ENCODE data around the gene PTPRG. TPM values are rescaled to one million over a fixed set of nuclear protein-coding genes. Genes with fewer than 3 reads are reported as not detected.

Gene PTPRG
- total and polyA plus RNA-seq, 10 of the 15 experiments (the other 5 are each of a cell fraction or from before 2014, with no cell fraction given), result 0.29 to 20.7 (median 1.4) TPM

DNA sequence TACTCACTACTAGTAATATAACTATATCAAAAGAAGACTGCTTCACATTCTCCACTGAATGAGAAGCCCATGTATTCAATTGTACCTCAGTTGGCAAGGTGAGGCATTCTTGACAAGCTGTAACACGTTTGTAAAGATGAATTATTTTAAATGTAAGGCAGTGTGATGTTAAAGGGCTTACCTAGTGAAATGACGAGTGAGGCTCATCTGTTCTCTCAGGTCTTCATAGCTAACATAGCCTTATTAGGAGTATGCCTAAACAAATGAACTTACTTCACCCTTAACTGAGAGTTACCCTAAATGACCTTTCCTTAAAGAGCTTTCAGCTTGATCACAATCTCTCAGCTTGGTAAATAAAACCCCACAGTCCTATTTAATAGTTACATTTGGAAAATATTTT lies 684.7 kb downstream of the PTPRG start:
- ATAC-seq (no peak), DNase-seq (ENCODE audit: low read depth, low spot score) (no peak), FAIRE-seq (no peak)
- in situ Hi-C loops (cut with MboI) (no loop called here), intact Hi-C loops (cut with micrococcal nuclease; ENCODE audit: unreplicated experiment) (no loop called here)
- Histone ChIP-seq H3K4me2 (ENCODE audit: control insufficient read depth, insufficient read depth) (no peak overlapping the region), H3K36me3 (ENCODE audit: control insufficient read depth in 2 of 2, insufficient read depth in 2 of 2, low read length in 1 of 2) (no peaks in the 10 kb centered on the region), H3K9ac (ENCODE audit: control insufficient read depth, insufficient read depth, low read length) (no peak overlapping the region), H3K4me1 (ENCODE audit: control insufficient read depth, insufficient read depth, low read length) (no peaks in the 10 kb centered on the region), H3K79me2 (ENCODE audit: control insufficient read depth, insufficient read depth, low read length) (no peaks in the 10 kb centered on the region), H4K20me1 (ENCODE audit: control insufficient read depth, insufficient read depth) (no peaks in the 10 kb centered on the region), H3K4me3 (no peak overlapping the region), H3K9me3 (replicated peaks; ENCODE audit: control insufficient read depth, insufficient read depth, low read length) (no peaks in the 10 kb centered on the region), H3K27ac (ENCODE audit: control insufficient read depth, insufficient read depth) (no peak overlapping the region), H2AFZ (ENCODE audit: control insufficient read depth, low read depth, low read length) (no peak overlapping the region), H3K27me3 (replicated peaks in 1 of 2; ENCODE audit: control insufficient read depth in 2 of 2, insufficient read depth in 2 of 2, low read length in 1 of 2) (no peaks in the 10 kb centered on the region; a peak in 1 of 4 replicates)
- SMC1A ChIA-PET (ENCODE audit: uncharacterized antibody, unreplicated experiment), result interaction anchor here (1.1 to 3.4 kb wide), 5 partner anchors 8 to 17 kb away, joined by 3 to 27 read pairs (median 6); no protein-coding TSS in a partner anchor
- POLR2A ChIA-PET, result interaction anchor here (0.9 kb wide), 1 partner anchor 13 kb away, joined by 3 read pairs; no protein-coding TSS in a partner anchor
- RAD21 ChIA-PET (ENCODE audit: unreplicated experiment), result interaction anchor here (3.0 kb wide), 1 partner anchor 8 kb away, joined by 14 read pairs; no protein-coding TSS in a partner anchor
- no TSS peak for BruUV-seq (replicated peaks)
- 15% methylated on average over 2 of the region's 2 CpGs for WGBS (ENCODE audit: insufficient coverage, insufficient replicate concordance, low lambda C conversion rate, missing lambda C conversion rate)
- CTCF ChIA-PET, result interaction anchor here (2.2 to 3.8 kb wide), 3 partner anchors 8 to 13 kb away, joined by 7 to 29 read pairs (median 13); no protein-coding TSS in a partner anchor
- TF ChIP-seq, protein P1, sequence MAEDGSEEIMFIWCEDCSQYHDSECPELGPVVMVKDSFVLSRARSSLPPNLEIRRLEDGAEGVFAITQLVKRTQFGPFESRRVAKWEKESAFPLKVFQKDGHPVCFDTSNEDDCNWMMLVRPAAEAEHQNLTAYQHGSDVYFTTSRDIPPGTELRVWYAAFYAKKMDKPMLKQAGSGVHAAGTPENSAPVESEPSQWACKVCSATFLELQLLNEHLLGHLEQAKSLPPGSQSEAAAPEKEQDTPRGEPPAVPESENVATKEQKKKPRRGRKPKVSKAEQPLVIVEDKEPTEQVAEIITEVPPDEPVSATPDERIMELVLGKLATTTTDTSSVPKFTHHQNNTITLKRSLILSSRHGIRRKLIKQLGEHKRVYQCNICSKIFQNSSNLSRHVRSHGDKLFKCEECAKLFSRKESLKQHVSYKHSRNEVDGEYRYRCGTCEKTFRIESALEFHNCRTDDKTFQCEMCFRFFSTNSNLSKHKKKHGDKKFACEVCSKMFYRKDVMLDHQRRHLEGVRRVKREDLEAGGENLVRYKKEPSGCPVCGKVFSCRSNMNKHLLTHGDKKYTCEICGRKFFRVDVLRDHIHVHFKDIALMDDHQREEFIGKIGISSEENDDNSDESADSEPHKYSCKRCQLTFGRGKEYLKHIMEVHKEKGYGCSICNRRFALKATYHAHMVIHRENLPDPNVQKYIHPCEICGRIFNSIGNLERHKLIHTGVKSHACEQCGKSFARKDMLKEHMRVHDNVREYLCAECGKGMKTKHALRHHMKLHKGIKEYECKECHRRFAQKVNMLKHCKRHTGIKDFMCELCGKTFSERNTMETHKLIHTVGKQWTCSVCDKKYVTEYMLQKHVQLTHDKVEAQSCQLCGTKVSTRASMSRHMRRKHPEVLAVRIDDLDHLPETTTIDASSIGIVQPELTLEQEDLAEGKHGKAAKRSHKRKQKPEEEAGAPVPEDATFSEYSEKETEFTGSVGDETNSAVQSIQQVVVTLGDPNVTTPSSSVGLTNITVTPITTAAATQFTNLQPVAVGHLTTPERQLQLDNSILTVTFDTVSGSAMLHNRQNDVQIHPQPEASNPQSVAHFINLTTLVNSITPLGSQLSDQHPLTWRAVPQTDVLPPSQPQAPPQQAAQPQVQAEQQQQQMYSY (CRISPR knock-in tag; IDR thresholded peaks at IDR 0.05), result no peak
- TF ChIP-seq NFXL1 (IDR thresholded peaks at IDR 0.05; ENCODE audit: borderline replicate concordance) (no peak), RFX5 (IDR thresholded peaks at IDR 0.05; ENCODE audit: low read depth, low read length) (no peak), RB1 (IDR thresholded peaks at IDR 0.05; ENCODE audit: borderline replicate concordance) (no peak), POLR2AphosphoS2 (IDR thresholded peaks at IDR 0.05; ENCODE audit: low read depth, low read length) (no peak), NBN (IDR thresholded peaks at IDR 0.05) (no peak), RAD51 (IDR thresholded peaks at IDR 0.05) (no peak), BACH1 (IDR thresholded peaks at IDR 0.05; ENCODE audit: borderline replicate concordance) (no peak), SIX5 (IDR thresholded peaks at IDR 0.05; ENCODE audit: low read depth, low read length, severe bottlenecking) (no peak), CBFB (IDR thresholded peaks at IDR 0.05; ENCODE audit: low read depth) (no peak)
- TF ChIP-seq, protein P2, sequence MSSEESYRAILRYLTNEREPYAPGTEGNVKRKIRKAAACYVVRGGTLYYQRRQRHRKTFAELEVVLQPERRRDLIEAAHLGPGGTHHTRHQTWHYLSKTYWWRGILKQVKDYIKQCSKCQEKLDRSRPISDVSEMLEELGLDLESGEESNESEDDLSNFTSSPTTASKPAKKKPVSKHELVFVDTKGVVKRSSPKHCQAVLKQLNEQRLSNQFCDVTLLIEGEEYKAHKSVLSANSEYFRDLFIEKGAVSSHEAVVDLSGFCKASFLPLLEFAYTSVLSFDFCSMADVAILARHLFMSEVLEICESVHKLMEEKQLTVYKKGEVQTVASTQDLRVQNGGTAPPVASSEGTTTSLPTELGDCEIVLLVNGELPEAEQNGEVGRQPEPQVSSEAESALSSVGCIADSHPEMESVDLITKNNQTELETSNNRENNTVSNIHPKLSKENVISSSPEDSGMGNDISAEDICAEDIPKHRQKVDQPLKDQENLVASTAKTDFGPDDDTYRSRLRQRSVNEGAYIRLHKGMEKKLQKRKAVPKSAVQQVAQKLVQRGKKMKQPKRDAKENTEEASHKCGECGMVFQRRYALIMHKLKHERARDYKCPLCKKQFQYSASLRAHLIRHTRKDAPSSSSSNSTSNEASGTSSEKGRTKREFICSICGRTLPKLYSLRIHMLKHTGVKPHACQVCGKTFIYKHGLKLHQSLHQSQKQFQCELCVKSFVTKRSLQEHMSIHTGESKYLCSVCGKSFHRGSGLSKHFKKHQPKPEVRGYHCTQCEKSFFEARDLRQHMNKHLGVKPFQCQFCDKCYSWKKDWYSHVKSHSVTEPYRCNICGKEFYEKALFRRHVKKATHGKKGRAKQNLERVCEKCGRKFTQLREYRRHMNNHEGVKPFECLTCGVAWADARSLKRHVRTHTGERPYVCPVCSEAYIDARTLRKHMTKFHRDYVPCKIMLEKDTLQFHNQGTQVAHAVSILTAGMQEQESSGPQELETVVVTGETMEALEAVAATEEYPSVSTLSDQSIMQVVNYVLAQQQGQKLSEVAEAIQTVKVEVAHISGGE (CRISPR knock-in tag; IDR thresholded peaks at IDR 0.05), result no peak
- TF ChIP-seq, protein P3, sequence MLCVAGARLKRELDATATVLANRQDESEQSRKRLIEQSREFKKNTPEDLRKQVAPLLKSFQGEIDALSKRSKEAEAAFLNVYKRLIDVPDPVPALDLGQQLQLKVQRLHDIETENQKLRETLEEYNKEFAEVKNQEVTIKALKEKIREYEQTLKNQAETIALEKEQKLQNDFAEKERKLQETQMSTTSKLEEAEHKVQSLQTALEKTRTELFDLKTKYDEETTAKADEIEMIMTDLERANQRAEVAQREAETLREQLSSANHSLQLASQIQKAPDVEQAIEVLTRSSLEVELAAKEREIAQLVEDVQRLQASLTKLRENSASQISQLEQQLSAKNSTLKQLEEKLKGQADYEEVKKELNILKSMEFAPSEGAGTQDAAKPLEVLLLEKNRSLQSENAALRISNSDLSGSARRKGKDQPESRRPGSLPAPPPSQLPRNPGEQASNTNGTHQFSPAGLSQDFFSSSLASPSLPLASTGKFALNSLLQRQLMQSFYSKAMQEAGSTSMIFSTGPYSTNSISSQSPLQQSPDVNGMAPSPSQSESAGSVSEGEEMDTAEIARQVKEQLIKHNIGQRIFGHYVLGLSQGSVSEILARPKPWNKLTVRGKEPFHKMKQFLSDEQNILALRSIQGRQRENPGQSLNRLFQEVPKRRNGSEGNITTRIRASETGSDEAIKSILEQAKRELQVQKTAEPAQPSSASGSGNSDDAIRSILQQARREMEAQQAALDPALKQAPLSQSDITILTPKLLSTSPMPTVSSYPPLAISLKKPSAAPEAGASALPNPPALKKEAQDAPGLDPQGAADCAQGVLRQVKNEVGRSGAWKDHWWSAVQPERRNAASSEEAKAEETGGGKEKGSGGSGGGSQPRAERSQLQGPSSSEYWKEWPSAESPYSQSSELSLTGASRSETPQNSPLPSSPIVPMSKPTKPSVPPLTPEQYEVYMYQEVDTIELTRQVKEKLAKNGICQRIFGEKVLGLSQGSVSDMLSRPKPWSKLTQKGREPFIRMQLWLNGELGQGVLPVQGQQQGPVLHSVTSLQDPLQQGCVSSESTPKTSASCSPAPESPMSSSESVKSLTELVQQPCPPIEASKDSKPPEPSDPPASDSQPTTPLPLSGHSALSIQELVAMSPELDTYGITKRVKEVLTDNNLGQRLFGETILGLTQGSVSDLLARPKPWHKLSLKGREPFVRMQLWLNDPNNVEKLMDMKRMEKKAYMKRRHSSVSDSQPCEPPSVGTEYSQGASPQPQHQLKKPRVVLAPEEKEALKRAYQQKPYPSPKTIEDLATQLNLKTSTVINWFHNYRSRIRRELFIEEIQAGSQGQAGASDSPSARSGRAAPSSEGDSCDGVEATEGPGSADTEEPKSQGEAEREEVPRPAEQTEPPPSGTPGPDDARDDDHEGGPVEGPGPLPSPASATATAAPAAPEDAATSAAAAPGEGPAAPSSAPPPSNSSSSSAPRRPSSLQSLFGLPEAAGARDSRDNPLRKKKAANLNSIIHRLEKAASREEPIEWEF (IDR thresholded peaks at IDR 0.05; ENCODE audit: insufficient replicate concordance, low read depth, low read length), result no peak
